Measurements from ENCODE around the gene MED27. TPM values are rescaled to one million over a fixed set of nuclear protein-coding genes. Genes with fewer than 3 reads are reported as not detected.

MED27 gene
- total and polyA plus RNA-seq, 9 of the 15 experiments (the other 6 are each of a cell fraction or from before 2014, with no cell fraction given), result 24.4 to 91.0 (median 36.1) TPM

DNA sequence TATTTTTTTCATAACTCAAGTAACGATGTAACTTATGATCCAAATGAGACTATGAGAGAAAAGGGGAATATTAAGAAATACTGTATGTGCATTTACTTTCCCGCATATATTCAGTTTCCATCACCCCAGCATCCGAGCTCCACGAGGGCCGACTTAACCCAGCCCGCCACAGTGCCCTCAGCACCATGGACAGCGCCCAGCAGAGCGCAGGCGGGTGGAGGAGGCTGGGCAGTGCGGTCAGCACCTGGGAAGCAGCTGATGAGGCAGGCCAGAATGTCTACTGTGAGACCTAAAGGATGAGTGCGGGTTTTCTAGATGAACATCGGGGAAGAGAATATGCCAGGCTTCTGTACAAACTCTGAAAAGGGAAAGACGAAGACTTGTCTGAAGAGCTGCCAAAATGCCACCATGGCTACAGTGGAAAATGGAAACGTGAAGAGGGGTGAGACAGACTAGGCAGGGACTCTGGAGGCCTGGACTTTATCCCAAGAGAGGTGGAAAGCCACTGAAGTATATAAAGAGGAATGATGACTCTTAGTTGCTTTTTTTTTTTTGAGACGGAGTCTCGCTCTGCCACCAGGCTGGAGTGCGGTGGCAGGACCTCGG, 34.5 kb upstream of the MED27 start (continued):
- TF ChIP-seq, protein P1, sequence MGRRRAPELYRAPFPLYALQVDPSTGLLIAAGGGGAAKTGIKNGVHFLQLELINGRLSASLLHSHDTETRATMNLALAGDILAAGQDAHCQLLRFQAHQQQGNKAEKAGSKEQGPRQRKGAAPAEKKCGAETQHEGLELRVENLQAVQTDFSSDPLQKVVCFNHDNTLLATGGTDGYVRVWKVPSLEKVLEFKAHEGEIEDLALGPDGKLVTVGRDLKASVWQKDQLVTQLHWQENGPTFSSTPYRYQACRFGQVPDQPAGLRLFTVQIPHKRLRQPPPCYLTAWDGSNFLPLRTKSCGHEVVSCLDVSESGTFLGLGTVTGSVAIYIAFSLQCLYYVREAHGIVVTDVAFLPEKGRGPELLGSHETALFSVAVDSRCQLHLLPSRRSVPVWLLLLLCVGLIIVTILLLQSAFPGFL (CRISPR knock-in tag; IDR thresholded peaks at IDR 0.05), result no peak
- no peak for TF ChIP-seq SNIP1 (IDR thresholded peaks at IDR 0.05; ENCODE audit: low read depth)
- TF ChIP-seq, protein P2, sequence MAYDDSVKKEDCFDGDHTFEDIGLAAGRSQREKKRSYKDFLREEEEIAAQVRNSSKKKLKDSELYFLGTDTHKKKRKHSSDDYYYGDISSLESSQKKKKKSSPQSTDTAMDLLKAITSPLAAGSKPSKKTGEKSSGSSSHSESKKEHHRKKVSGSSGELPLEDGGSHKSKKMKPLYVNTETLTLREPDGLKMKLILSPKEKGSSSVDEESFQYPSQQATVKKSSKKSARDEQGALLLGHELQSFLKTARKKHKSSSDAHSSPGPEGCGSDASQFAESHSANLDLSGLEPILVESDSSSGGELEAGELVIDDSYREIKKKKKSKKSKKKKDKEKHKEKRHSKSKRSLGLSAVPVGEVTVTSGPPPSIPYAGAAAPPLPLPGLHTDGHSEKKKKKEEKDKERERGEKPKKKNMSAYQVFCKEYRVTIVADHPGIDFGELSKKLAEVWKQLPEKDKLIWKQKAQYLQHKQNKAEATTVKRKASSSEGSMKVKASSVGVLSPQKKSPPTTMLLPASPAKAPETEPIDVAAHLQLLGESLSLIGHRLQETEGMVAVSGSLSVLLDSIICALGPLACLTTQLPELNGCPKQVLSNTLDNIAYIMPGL (CRISPR knock-in tag; IDR thresholded peaks at IDR 0.05), result peak; percentile 73; the same call in 1 of the 2 replicates
- TF ChIP-seq ZNF586 (CRISPR knock-in tag; conservative IDR thresholded peaks at IDR 0.05), result no peak
- TF ChIP-seq, protein P3, sequence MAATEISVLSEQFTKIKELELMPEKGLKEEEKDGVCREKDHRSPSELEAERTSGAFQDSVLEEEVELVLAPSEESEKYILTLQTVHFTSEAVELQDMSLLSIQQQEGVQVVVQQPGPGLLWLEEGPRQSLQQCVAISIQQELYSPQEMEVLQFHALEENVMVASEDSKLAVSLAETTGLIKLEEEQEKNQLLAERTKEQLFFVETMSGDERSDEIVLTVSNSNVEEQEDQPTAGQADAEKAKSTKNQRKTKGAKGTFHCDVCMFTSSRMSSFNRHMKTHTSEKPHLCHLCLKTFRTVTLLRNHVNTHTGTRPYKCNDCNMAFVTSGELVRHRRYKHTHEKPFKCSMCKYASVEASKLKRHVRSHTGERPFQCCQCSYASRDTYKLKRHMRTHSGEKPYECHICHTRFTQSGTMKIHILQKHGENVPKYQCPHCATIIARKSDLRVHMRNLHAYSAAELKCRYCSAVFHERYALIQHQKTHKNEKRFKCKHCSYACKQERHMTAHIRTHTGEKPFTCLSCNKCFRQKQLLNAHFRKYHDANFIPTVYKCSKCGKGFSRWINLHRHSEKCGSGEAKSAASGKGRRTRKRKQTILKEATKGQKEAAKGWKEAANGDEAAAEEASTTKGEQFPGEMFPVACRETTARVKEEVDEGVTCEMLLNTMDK (IDR thresholded peaks at IDR 0.05; ENCODE audit: borderline replicate concordance, insufficient read depth, low read depth, low read length, poor library complexity, severe bottlenecking), result no peak
- TF ChIP-seq PCBP2 (IDR thresholded peaks at IDR 0.05; ENCODE audit: low read depth, low read length, poor library complexity, severe bottlenecking), result no peak
- TF ChIP-seq POLR2G (IDR thresholded peaks at IDR 0.05; ENCODE audit: low read depth, low read length), result no peak
- no peak for TF ChIP-seq ZNF3 (CRISPR knock-in tag; IDR thresholded peaks at IDR 0.05)
- TF ChIP-seq, protein P4, sequence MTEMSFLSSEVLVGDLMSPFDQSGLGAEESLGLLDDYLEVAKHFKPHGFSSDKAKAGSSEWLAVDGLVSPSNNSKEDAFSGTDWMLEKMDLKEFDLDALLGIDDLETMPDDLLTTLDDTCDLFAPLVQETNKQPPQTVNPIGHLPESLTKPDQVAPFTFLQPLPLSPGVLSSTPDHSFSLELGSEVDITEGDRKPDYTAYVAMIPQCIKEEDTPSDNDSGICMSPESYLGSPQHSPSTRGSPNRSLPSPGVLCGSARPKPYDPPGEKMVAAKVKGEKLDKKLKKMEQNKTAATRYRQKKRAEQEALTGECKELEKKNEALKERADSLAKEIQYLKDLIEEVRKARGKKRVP (CRISPR knock-in tag; IDR thresholded peaks at IDR 0.05), result no peak
- no peak for TF ChIP-seq ZNF668 (CRISPR knock-in tag; IDR thresholded peaks at IDR 0.05)
- TF ChIP-seq MECOM (CRISPR knock-in tag; IDR thresholded peaks at IDR 0.05), result no peak
- TF ChIP-seq, protein P5, sequence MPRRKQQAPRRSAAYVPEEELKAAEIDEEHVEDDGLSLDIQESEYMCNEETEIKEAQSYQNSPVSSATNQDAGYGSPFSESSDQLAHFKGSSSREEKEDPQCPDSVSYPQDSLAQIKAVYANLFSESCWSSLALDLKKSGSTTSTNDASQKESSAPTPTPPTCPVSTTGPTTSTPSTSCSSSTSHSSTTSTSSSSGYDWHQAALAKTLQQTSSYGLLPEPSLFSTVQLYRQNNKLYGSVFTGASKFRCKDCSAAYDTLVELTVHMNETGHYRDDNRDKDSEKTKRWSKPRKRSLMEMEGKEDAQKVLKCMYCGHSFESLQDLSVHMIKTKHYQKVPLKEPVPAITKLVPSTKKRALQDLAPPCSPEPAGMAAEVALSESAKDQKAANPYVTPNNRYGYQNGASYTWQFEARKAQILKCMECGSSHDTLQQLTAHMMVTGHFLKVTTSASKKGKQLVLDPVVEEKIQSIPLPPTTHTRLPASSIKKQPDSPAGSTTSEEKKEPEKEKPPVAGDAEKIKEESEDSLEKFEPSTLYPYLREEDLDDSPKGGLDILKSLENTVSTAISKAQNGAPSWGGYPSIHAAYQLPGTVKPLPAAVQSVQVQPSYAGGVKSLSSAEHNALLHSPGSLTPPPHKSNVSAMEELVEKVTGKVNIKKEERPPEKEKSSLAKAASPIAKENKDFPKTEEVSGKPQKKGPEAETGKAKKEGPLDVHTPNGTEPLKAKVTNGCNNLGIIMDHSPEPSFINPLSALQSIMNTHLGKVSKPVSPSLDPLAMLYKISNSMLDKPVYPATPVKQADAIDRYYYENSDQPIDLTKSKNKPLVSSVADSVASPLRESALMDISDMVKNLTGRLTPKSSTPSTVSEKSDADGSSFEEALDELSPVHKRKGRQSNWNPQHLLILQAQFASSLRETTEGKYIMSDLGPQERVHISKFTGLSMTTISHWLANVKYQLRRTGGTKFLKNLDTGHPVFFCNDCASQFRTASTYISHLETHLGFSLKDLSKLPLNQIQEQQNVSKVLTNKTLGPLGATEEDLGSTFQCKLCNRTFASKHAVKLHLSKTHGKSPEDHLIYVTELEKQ (CRISPR knock-in tag; IDR thresholded peaks at IDR 0.05), result no peak
- TF ChIP-seq, protein P6, sequence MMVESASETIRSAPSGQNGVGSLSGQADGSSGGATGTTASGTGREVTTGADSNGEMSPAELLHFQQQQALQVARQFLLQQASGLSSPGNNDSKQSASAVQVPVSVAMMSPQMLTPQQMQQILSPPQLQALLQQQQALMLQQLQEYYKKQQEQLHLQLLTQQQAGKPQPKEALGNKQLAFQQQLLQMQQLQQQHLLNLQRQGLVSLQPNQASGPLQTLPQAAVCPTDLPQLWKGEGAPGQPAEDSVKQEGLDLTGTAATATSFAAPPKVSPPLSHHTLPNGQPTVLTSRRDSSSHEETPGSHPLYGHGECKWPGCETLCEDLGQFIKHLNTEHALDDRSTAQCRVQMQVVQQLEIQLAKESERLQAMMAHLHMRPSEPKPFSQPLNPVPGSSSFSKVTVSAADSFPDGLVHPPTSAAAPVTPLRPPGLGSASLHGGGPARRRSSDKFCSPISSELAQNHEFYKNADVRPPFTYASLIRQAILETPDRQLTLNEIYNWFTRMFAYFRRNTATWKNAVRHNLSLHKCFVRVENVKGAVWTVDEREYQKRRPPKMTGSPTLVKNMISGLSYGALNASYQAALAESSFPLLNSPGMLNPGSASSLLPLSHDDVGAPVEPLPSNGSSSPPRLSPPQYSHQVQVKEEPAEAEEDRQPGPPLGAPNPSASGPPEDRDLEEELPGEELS (CRISPR knock-in tag; IDR thresholded peaks at IDR 0.05; ENCODE audit: borderline replicate concordance), result peak; percentile 90; the same call in 1 of the 2 replicates

Data from K562 (cell line).